Activated gamma-delta T cell treated with anti-CD3 and anti-CD28 coated beads, Interleukin-2, amount 50 U/mL, for 16 hours (primary cell): ENCODE results near the gene MR1.

Experiments
- DNase-seq: peaks from one replicate; pipeline ENCODE4 v3.0.0-alpha.2; 2020; ENCODE audit warnings: low read depth

Gene MR1

GRCh38 chr1:181064011-181064623 is 30.3 kb downstream of the MR1 start:
- no peak for DNase-seq

GRCh38 chr1:181064702-181065101 is 30.9 kb downstream of the MR1 start:
- no peak for DNase-seq

- DNase-seq = no peak
Measured at GRCh38 chr1:181073638-181074037, 39.9 kb downstream of the MR1 start.

GRCh38 chr1:181075766-181076350 is 42.1 kb downstream of the MR1 start:
- no peak for DNase-seq

GRCh38 chr1:181076852-181077251 is 43.1 kb downstream of the MR1 start:
- DNase-seq = no peak

GRCh38 chr1:181077576-181078242 is 43.9 kb downstream of the MR1 start:
- DNase-seq = no peak

GRCh38 chr1:181079382-181079781 is 45.6 kb downstream of the MR1 start:
- no peak for DNase-seq

- no peak for DNase-seq
Measured at GRCh38 chr1:181079920-181080319, 46.1 kb downstream of the MR1 start.

- no peak for DNase-seq
Measured at GRCh38 chr1:181080556-181080955, 46.8 kb downstream of the MR1 start.

GRCh38 chr1:181081395-181081794 is 47.6 kb downstream of the MR1 start:
- no peak for DNase-seq

GRCh38 chr1:181083842-181084605 is 50.2 kb downstream of the MR1 start:
- peak; percentile 31 for DNase-seq

- no peak for DNase-seq
Measured at GRCh38 chr1:181084606-181084969, 50.8 kb downstream of the MR1 start.

GRCh38 chr1:181086091-181086490 is 52.3 kb downstream of the MR1 start:
- no peak for DNase-seq

GRCh38 chr1:181086926-181087325 is 53.1 kb downstream of the MR1 start:
- no peak for DNase-seq

- no peak for DNase-seq
Measured at GRCh38 chr1:181087400-181087901, 53.7 kb downstream of the MR1 start.

- DNase-seq = peak; percentile 95
Measured at GRCh38 chr1:181088079-181089016, 54.6 kb downstream of the MR1 start, which contains the start of gene IER5. IER5 (plus strand) TSS chr1:181088700; CDS start chr1:181088903, 203 bp downstream.

- peak; percentile 10 for DNase-seq
Measured at GRCh38 chr1:181089017-181089675, 55.4 kb downstream of the MR1 start.

GRCh38 chr1:181089676-181090544 is 56.1 kb downstream of the MR1 start:
- DNase-seq = peak; percentile 73

GRCh38 chr1:181090641-181091126 is 56.9 kb downstream of the MR1 start:
- no peak for DNase-seq
